ENCODE data around the gene TTC38. TPM values are rescaled to one million over a fixed set of nuclear protein-coding genes. Genes with fewer than 3 reads are reported as not detected.

The TTC38 gene
- total RNA-seq, 4 donors from 2014 or later = 28.4 to 58.6 (median 32.3) TPM

- 97% methylated on average over 2 of the region's 2 CpGs for WGBS
- no peak overlapping the region for H3K4me3 ChIP-seq
- peaks cover 0 to 7% (median 0%) of the 10 kb centered on the region in 4 donors for H3K9me3 ChIP-seq
- peaks cover 19 to 25% (median 20%) of the 10 kb centered on the region in 4 donors for H3K4me1 ChIP-seq
- TF ChIP-seq EP300 (IDR thresholded peaks at IDR 0.05) = no peak
- TF ChIP-seq CTCF (IDR thresholded peaks at IDR 0.05) = no peak
- no peak for TF ChIP-seq POLR2A (IDR thresholded peaks at IDR 0.05; ENCODE audit: low read depth)
- no peak for TF ChIP-seq POLR2AphosphoS5 (IDR thresholded peaks at IDR 0.05)
- no peak for DNase-seq (ENCODE audit: extremely low spot score)
- peak overlapping the region in 1 of 4 donors; percentile 98 for H3K27ac ChIP-seq (replicated peaks in 1 of 4)
- H3K27me3 ChIP-seq = no peaks in the 10 kb centered on the region
- intact Hi-C loops (cut with DNase I) = no loop called here
- H3K36me3 ChIP-seq = peaks cover 13 to 41% (median 37%) of the 10 kb centered on the region in 4 donors
These were observed 27.0 kb downstream of the TTC38 start for GRCh38 chr22:46294784-46295183.

DNA sequence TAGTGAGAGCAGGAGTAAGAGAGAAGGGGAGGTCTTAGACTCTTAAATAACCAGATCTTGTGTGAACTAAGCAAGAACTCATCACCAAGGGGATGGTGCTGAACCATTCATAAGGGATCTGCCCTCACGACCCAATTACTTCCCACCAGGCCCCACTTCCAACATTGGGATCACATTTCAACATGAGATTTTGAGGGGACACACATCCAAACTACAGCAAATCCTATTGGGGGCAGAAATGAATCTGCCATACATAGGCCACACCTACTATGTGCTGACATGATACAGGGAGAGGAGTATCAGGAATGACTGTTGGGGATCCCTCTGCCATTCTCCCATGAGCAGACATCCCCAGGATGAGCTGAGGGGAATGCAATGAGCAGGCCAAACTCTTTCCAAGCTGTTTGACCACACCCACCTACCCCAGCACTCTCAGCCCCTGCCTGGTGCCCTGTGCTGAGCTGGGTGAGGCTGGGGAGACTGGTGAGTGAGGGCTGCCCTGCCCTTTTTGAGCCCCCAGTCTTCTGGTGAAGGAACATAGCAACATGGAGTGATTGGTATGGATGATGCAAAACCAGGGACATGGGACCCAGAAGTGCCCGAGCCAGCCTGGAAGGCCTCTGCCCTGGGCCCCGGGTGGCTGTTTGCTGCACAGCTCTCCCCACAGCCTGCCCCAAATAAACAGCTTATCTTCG lies 27.6 kb downstream of the TTC38 start:
- H3K36me3 ChIP-seq = peaks cover 13 to 34% (median 32%) of the 10 kb centered on the region in 4 donors
- H3K4me3 ChIP-seq = peak overlapping the region; percentile 59 to 66 (median 62)
- H3K27ac ChIP-seq (replicated peaks in 1 of 4) = peak overlapping the region; percentile 89 to 98 (median 92)
- TF ChIP-seq EP300 (IDR thresholded peaks at IDR 0.05) (no peak), CTCF (IDR thresholded peaks at IDR 0.05) (no peak), POLR2A (IDR thresholded peaks at IDR 0.05; ENCODE audit: low read depth) (no peak), POLR2AphosphoS5 (IDR thresholded peaks at IDR 0.05) (no peak)
- H3K4me1 ChIP-seq = peaks cover 19 to 20% (median 20%) of the 10 kb centered on the region in 4 donors
- peaks cover 0 to 7% (median 0%) of the 10 kb centered on the region in 4 donors for H3K9me3 ChIP-seq
- 86% methylated on average over 2 of the region's 4 CpGs for WGBS
- DNase-seq (ENCODE audit: extremely low spot score) = no peak
- H3K27me3 ChIP-seq = no peaks in the 10 kb centered on the region
- intact Hi-C loops (cut with DNase I) = no loop called here

DNA sequence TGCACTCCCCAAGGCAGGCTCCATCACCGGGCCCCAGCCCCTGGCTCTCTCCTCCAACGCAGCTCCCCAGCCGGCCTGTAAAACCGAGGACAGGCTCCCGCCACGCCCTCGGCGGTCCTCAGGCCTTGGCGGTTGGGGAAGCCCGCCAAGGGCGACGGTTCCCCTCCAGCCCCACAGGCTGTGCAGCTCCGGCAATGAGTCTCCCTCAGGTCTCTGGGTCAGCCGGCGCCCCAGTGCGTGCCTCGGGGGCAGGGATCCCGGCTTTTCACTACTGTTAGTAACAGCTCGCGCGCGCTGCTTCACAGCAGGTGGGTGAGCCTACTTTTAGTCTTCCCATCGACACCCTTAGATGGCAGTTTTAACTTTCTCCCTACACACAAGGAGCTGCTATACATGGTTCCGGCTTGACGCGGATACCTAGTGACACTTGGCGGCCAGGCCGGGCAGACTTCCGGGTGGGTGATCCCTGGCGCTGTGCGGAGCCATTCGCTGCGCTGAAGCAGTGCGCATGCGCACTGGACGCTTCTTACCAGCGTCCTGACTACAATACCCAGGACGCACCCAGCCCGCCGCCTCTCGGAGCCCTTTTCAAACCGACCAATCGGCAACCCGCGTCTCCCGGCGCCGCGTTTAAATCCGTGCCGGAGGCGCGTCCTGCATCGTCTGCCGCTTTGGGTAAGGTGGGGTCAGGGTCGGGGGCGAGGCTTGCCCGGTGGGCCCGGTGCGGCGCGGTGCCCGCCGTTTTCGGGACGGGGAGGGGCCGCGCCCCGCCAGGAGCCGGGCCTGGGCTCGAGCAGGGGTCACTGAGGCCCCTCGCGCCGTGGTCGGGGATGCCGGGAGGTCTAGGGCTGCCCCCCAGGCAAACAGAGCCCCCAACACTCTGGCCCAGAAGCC lies 28.7 kb downstream of the TTC38 start, which contains the start of gene GTSE1:
TSS of gene GTSE1 (plus strand) at position 614 of the 894 bp plus-strand sequence. CDS start 531 bp downstream, outside the sequence.
- WGBS = 0% methylated on average over 25 of the region's 76 CpGs
- intact Hi-C loops (cut with DNase I) = no loop called here
- H3K4me1 ChIP-seq = peaks cover 15 to 20% (median 20%) of the 10 kb centered on the region in 4 donors
- H3K27me3 ChIP-seq = no peaks in the 10 kb centered on the region
- peaks cover 13 to 26% (median 23%) of the 10 kb centered on the region in 4 donors for H3K36me3 ChIP-seq
- peak within 1 kb of the TSS; percentile 89 to 98 (median 92) for H3K27ac ChIP-seq (replicated peaks in 1 of 4)
- H3K4me3 ChIP-seq = peak within 1 kb of the TSS; percentile 59 to 66 (median 62)
- DNase-seq (ENCODE audit: extremely low spot score) = peak; percentile 99
- H3K9me3 ChIP-seq = peaks cover 0 to 6% (median 0%) of the 10 kb centered on the region in 4 donors
- TF ChIP-seq POLR2AphosphoS5 (IDR thresholded peaks at IDR 0.05) = peak; percentile 90 to 91
- TF ChIP-seq CTCF (IDR thresholded peaks at IDR 0.05) = peak; percentile 20 to 44 (median 29)
- TF ChIP-seq EP300 (IDR thresholded peaks at IDR 0.05) = no peak

DNA sequence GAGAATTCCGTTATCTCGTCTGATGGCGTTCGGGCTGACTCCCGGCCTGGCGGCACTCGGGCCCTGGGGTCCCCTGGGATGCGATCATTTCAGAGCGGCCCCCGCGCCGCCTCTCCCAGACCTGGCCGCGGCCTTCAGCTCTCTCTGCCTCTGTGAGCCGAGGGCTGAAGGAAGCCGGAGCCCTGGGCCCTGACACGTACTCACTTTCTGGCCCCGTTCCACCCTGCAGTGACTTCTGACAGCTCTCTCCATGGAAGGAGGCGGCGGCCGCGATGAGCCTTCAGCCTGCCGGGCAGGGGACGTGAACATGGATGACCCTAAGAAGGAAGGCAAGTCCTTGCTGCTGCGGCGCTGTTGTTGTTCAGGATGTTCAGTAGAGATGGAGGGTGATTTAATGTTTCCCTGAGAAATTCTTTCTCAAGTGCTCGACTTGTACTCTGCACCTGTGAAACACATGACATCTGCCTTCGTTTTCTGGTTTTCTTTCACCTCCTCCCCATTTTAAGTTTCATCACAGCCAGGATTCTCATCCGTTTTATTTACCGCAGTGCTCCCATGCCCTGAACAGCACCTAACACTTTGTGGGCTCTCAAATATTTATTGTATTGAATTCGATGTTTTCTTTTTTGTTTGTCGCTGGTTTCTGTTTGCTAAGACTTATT lies 29.5 kb downstream of the TTC38 start:
- intact Hi-C loops (cut with DNase I) = no loop called here
- 19% methylated on average over 9 of the region's 32 CpGs for WGBS
- H3K27me3 ChIP-seq = no peaks in the 10 kb centered on the region
- H3K27ac ChIP-seq (replicated peaks in 1 of 4) = peak overlapping the region in 1 of 4 donors; percentile 89
- H3K4me3 ChIP-seq = peak overlapping the region; percentile 59 to 66 (median 62)
- TF ChIP-seq POLR2A (IDR thresholded peaks at IDR 0.05; ENCODE audit: low read depth) (no peak), EP300 (IDR thresholded peaks at IDR 0.05) (no peak), CTCF (IDR thresholded peaks at IDR 0.05) (no peak), POLR2AphosphoS5 (IDR thresholded peaks at IDR 0.05) (no peak)
- H3K9me3 ChIP-seq = no peaks in the 10 kb centered on the region
- no peak for DNase-seq (ENCODE audit: extremely low spot score)
- H3K36me3 ChIP-seq = peaks cover 7 to 19% (median 15%) of the 10 kb centered on the region in 4 donors
- peaks cover 15 to 20% (median 20%) of the 10 kb centered on the region in 4 donors for H3K4me1 ChIP-seq
